GM18526 (cell line): ENCODE measurements around the gene GATB.
A peak's percentile ranks its signal among the peaks of the same experiment; 100 is the strongest.

ENCODE experiments used
- POLR2A ChIP-seq: IDR thresholded peaks from 3 replicates; pipeline ENCODE4 v1.6.1; 2011; ENCODE audit not compliant: insufficient read length; ENCODE audit errors: extremely low read depth

GATB gene

DNA sequence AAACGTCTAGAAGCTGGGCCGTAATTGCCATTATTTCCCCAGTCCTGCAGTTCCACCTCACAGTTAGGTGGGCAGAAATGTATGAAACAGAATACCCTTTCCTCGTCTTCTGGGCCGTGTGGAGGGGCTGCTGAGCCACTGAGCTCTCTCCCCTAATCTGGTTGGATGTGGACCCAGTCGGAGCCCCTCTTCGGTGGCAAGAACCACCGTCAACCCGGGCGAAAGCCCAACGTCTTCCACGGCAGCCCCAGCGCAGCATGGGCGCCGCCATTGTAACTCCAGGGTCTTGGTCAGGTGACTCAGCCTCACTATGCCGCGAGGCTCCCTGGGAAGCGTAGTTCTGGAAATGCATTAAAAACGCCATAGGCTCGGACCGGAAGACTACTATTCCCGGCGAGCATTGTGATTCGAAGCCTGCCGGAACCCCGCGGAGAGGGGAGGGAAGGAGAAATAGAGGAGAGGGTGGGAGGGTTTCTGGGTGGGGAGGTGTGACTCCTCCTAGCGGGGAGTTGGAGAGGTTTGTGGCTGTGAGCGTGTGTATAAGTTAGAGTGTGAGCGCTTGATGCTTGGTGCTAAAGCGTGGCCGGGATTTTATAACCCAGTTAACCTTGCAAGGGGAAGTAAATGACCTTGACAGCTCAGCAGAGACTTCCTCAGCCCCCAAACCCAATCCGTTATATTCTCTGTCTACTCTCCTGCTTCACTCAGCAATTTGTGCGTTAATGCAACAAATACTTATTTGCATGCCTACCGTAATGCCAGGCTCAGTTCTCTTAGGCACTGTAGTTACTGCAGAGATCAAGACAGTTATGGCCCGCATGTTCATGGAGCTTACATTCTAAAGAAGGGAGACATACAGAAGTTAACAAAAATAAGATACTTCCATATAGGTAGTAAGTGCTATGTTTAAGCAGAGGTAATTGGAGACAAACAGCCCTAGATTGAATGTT is at the start of gene GATB:
GATB (minus strand) TSS at position 296 of the 950 bp plus-strand sequence; CDS start at position 271, 25 bp downstream.
- peak; percentile 68 for TF ChIP-seq POLR2A

DNA sequence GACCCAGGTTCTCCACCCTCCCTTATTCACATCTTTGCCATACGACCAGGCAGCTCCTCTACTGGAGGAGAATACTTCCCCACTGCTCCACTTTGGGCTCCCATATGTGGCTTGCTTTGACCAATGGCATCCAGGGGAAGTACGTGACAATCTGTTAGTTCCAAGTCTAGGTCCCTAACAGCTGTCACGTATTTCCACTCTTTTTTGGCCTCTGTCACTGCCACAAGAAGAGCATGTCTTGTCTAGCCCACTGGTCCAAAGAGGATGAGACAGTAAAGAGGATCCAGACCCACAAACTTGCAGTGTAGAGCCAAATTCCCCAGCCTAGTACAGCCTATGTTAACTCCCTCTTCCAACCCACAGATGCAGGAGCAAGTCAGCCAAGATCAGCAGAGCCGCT is 49.7 kb upstream of the GATB start:
- TF ChIP-seq POLR2A: no peak

- no peak for TF ChIP-seq POLR2A
Measured at GRCh38 chr4:151809716-151810115, 48.9 kb upstream of the GATB start.

- no peak for TF ChIP-seq POLR2A
Measured at GRCh38 chr4:151808542-151808941, 47.7 kb upstream of the GATB start.

- no peak for TF ChIP-seq POLR2A
Measured at GRCh38 chr4:151808120-151808529, 47.3 kb upstream of the GATB start.

DNA sequence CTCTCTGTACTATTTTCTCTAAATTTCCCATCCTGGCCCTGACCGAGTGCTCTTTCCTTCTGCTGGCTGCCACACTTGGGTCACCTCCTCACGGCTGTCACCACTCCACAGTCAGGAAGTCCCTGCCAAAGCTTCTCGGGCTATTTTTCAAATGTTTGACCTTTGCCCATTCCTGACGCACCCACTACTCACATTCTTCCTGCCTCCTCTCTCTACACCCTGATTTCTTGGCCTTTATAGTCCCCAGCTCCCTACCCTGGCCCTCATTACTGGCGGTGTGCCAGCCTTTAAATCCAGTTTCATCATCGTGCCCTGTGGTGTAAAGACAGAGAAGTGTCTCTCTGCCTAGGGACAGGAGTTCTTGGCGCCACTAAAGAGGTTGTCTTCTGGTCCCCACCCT is 46.4 kb upstream of the GATB start:
- no peak for TF ChIP-seq POLR2A

GRCh38 chr4:151806511-151806927 is 45.7 kb upstream of the GATB start:
- TF ChIP-seq POLR2A: no peak

DNA sequence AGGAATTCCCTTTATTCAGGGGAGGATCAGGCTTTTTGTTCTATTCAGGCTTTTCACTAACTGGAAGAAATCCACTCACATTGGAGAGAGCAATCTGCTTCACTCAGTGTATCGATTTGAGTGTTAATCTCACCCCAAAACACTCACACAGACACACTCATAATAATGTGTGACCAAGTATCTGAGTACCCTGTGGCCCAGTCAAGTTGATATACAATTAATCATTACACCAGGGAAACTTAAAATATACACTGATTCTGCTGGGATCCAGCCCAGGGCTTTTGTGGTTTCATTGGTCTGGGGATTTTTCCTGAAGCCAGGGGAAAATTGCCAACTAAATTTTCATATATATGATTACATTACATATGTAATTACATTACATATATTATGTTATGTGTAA is 44.0 kb upstream of the GATB start:
- no peak for TF ChIP-seq POLR2A

- TF ChIP-seq POLR2A: no peak
Measured at GRCh38 chr4:151804086-151804630, 43.4 kb upstream of the GATB start.

- no peak for TF ChIP-seq POLR2A
Measured at GRCh38 chr4:151803246-151803645, 42.4 kb upstream of the GATB start.

DNA sequence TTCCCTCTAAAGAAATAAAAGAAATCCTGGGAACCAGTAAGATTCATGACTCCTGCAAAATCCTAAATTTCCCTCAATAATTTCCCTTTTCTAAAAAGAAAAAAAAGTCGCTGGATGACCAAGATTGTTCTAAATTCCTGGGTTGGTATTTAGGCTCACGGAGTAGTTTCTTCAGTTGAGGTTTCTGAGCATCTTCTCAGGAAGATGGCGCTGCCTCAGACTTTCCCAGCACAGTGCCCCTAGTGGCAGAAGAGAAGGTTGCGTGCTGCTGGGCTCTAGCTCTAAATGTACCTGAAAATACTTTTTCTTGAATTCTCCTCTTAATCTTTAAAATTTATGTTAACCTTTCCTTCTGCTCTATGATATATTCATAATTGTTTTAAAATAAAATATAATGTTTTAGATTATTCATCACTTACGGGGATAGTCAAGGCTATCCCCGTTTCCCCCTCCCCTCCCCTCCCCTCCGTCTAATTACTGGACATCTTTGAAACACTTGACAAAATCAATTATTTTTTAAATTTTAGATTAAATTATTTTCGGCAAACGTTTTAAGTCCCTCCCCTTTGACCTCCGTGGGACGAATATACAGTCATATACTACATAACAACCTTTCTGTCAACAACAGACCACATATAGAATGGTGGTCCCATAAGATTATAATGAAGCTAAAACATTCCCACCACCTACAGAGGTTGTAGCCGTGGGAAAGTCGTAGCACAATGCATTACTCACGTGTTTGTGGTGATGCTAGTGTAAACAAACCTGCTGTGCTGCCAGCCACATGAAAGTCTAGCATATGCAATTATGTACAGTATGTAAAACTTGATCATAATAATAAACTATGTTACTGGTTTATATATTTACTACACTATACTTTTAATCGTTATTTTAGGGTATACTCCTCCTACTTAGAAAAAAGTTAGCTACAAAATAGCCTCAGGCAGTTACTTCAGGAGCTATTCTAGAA is 41.0 kb upstream of the GATB start:
- TF ChIP-seq POLR2A: no peak

DNA sequence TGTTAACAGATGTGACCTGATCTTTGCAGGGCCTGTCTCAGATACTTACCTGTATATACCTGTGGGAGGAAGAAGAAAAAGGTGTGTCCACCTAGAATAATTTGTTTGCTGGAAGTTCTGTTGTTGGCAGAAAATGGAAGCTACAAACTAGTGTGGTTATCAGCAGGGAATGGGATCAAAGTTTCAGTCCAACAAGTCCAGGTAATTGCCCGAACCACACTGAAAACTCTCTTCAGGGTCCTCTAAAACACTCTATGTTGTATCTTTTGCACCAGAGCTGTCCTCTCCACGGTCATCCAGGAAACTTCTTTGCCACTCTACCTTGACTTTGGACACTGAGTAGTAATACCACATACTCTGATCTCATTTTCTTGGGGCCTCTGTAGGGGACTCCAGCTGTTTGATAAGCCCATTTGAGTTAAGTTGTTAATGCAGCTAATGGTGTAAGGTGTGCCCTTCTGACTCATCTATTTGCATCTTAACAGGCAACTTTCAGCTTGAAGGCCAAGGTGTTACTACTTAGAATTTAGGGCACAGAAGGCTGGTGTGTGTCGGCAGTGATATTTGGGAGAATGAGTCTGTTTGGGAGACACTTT is 38.7 kb upstream of the GATB start:
- TF ChIP-seq POLR2A: no peak

DNA sequence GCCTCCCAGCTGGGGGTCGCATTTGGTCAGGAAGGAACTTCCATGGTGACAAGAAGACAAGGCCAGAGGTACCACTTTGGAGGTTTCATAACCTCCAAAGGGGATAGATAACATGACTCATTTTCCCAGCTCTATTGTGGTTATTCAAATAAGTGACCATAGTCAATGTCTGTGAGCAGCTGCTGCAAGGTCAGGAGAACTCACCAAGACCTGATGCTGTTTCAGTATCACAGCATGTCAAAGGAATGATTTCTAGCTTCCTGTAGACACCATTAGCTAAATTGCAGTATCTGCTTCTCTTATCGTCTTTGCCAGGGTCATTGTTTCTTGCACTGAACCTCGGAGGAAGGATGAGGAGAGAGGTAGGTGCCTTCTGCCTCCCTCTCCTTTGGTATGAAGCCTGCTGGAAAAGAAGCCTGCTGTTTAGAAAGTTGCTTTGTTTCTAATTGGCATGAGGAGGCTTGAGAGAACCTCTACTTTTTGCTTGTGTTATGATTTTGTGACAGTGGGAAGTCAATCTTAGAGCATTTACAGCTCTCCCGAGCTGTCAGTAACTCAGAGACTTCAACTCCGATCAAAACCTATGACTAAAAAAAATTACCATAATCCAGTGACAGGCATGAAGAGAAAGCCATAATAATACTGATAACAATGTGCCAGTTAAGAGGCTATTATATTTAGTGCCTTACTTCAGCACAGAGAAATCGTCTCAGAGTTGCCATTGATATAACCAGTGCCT is 38.0 kb upstream of the GATB start:
- no peak for TF ChIP-seq POLR2A

DNA sequence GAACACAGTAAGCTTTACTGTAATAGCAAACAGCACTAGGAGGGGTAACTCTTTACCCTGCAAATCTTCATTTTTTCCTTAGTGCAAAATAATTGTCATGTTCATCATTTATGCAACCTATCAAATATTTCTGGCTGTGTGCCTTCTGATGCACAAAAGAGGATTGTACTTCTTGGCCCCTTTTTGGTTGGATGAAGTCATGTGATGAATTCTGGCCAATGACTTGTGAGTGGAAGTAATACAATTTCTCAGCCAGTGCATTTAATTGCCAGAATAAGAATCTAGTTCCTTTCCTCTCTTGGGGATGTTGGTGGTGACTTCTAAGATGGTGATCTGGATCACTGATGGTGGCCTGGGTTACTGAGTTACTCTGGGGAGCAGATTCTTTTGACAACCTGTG is 37.0 kb upstream of the GATB start:
- TF ChIP-seq POLR2A: no peak
